HFFc6 (cell line): ENCODE data around the gene PYHIN1. TPM values are rescaled to one million over a fixed set of nuclear protein-coding genes. Genes with fewer than 3 reads are reported as not detected.
A peak's percentile ranks its signal among the peaks of the same experiment; 100 is the strongest.
"Not testable (repeated sequence)": the region's sequence is repeated elsewhere in the genome, so short reads cannot be mapped to it uniquely, and the experiment has no call there.

Source experiments
- DNase-seq: peaks from one replicate; pipeline ENCODE4 v3.0.0-alpha.2; 2018
- H3K27ac Mint-ChIP-seq: 2 replicates; pipeline ENCODE4 v1.8.0; 2020; ENCODE audit warnings: mild to moderate bottlenecking, mixed read lengths
- H3K27me3 Mint-ChIP-seq: 2 replicates; pipeline ENCODE4 v1.8.0; 2021; ENCODE audit warnings: mild to moderate bottlenecking, moderate library complexity, mixed read lengths; ENCODE audit not compliant: insufficient read depth
- H3K36me3 Mint-ChIP-seq: 2 replicates; pipeline ENCODE4 v1.8.0; 2021; ENCODE audit warnings: low read depth, mixed read lengths
- H3K4me1 Mint-ChIP-seq: 2 replicates; pipeline ENCODE4 v1.8.0; 2020; ENCODE audit warnings: low read depth, mixed read lengths
- H3K4me3 Mint-ChIP-seq: 2 replicates; pipeline ENCODE4 v1.8.0; 2020; ENCODE audit warnings: mild to moderate bottlenecking, moderate library complexity, mixed read lengths
- H3K9me3 Mint-ChIP-seq: 2 replicates; pipeline ENCODE4 v1.8.0; 2020; ENCODE audit warnings: mild to moderate bottlenecking, mixed read lengths
- total RNA-seq, 6 experiments: library from RNA; stranded (reverse); fragmentation: NEBNext Ultra II Directional; extraction: Animal tissue kit (Norgen Biotek cat#: 25700); gene quantifications; 2 replicates in 1 of 6; 3 replicates in 5 of 6; pipeline ENCODE4 v1.2.3, GENCODE V29; 2021
- TF ChIP-seq, protein P1 (sequence below): fragments of 200-600 bp; sonication (generic); IDR thresholded peaks from 2 replicates; pipeline ENCODE4 v1.5.0; 2021; ENCODE audit warnings: antibody characterized with exemption, mild to moderate bottlenecking

The PYHIN1 gene
- total RNA-seq, 6 experiments from 2014 or later, result not detected

GRCh38 chr1:159000070-159000409 lies 68.7 kb downstream of the PYHIN1 start:
- DNase-seq, result peak; percentile 29
- Mint-ChIP-seq H3K9me3 (no peaks in the 10 kb centered on the region), H3K27ac (peak overlapping the region; percentile 85), H3K27me3 (peaks cover 3% of the 10 kb centered on the region), H3K4me3 (peak overlapping the region; percentile 88), H3K4me1 (peaks cover 34% of the 10 kb centered on the region), H3K36me3 (no peaks in the 10 kb centered on the region)
- TF ChIP-seq, protein P1, sequence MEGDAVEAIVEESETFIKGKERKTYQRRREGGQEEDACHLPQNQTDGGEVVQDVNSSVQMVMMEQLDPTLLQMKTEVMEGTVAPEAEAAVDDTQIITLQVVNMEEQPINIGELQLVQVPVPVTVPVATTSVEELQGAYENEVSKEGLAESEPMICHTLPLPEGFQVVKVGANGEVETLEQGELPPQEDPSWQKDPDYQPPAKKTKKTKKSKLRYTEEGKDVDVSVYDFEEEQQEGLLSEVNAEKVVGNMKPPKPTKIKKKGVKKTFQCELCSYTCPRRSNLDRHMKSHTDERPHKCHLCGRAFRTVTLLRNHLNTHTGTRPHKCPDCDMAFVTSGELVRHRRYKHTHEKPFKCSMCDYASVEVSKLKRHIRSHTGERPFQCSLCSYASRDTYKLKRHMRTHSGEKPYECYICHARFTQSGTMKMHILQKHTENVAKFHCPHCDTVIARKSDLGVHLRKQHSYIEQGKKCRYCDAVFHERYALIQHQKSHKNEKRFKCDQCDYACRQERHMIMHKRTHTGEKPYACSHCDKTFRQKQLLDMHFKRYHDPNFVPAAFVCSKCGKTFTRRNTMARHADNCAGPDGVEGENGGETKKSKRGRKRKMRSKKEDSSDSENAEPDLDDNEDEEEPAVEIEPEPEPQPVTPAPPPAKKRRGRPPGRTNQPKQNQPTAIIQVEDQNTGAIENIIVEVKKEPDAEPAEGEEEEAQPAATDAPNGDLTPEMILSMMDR, result no peak

DNA sequence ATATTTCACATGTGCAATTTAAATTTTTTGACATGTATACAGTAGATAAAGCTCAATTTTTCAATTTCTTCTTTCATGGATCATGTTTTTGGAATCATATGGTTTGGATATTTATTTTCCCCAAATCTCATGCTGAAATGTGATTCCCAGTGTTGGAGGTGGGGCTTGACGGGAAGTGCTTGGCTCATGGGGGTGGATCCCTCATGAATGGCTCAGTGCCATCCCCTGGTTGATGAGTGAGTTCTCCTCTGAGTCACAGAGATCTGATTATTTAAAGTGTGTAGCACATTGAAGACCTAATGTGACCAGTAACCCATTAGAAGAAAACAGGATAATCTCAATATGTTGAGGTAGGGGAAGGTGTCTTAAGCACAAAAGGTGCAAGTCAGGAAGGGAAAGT lies 69.3 kb downstream of the PYHIN1 start:
- peaks cover 40% of the 10 kb centered on the region for H3K4me1 Mint-ChIP-seq
- peak overlapping the region; percentile 85 for H3K27ac Mint-ChIP-seq
- H3K4me3 Mint-ChIP-seq, result peak overlapping the region; percentile 88
- DNase-seq, result peak; percentile 89
- no peaks in the 10 kb centered on the region for H3K36me3 Mint-ChIP-seq
- H3K27me3 Mint-ChIP-seq, result peaks cover 3% of the 10 kb centered on the region
- TF ChIP-seq, protein P1, result no peak
- H3K9me3 Mint-ChIP-seq, result no peaks in the 10 kb centered on the region

GRCh38 chr1:159005161-159005560 lies 73.8 kb downstream of the PYHIN1 start:
- peak overlapping the region; percentile 43 for H3K27ac Mint-ChIP-seq

GRCh38 chr1:159005676-159006075 lies 74.3 kb downstream of the PYHIN1 start:
- Mint-ChIP-seq H3K4me3 (peak overlapping the region; percentile 12; the same call in 1 of the 2 replicates), H3K27me3 (no peaks in the 10 kb centered on the region; the same call in 1 of the 2 replicates), H3K9me3 (no peaks in the 10 kb centered on the region), H3K4me1 (peaks cover 37% of the 10 kb centered on the region), H3K36me3 (peaks cover 7% of the 10 kb centered on the region), H3K27ac (peak overlapping the region; percentile 43)
- no peak for DNase-seq
- TF ChIP-seq, protein P1, result no peak

More at GRCh38 chr1:159005161-159005560, 73.8 kb downstream of the PYHIN1 start:
- TF ChIP-seq, protein P1, result no peak
- Mint-ChIP-seq H3K36me3 (peaks cover 2% of the 10 kb centered on the region), H3K4me3 (peak overlapping the region; percentile 12; the same call in 1 of the 2 replicates), H3K4me1 (peaks cover 42% of the 10 kb centered on the region), H3K27me3 (no peaks in the 10 kb centered on the region; the same call in 1 of the 2 replicates), H3K9me3 (no peaks in the 10 kb centered on the region)
- DNase-seq, result no peak

DNA sequence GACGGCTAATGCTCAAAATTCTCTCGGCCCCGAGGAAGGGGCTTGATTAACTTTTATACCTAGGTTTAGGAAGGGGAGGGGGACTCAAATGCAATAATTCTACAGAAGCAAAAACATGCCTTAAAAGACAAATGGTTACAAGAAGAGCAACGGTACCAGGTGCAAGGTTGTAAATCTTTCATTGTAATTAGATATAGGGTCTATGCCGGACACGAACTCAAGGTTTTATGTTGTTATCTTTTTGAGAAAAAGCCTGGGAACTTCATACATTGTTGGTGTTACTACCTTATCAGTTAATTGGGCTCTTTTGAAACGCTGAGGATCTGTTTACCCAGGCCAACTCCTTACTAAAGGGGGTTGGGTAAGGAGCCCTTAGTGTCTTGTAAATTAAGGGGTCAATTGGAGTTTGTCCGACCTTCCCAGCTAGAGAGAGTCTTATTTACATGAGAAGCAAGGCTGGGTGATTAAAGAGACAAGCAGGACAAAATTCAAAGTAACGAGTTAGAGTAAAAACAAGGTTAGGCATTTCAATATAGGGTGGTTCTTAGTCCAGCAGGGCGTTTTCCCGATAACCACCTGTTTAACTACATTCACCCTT lies 75.0 kb downstream of the PYHIN1 start:
- Mint-ChIP-seq H3K27ac (peak overlapping the region; percentile 43; the same call in 1 of the 2 replicates), H3K4me1 (peaks cover 33% of the 10 kb centered on the region), H3K36me3 (peaks cover 10% of the 10 kb centered on the region)
- DNase-seq, H3K27me3 Mint-ChIP-seq, H3K4me3 Mint-ChIP-seq, H3K9me3 Mint-ChIP-seq: not testable (repeated sequence)

GRCh38 chr1:159007726-159008125 lies 76.4 kb downstream of the PYHIN1 start:
- peaks cover 45% of the 10 kb centered on the region for H3K4me1 Mint-ChIP-seq
- DNase-seq, result no peak
- H3K9me3 Mint-ChIP-seq, result no peaks in the 10 kb centered on the region
- no peaks in the 10 kb centered on the region; the same call in 1 of the 2 replicates for H3K27me3 Mint-ChIP-seq
- no peak overlapping the region for H3K4me3 Mint-ChIP-seq
- TF ChIP-seq, protein P1, result no peak
- H3K27ac Mint-ChIP-seq, result no peak overlapping the region
- H3K36me3 Mint-ChIP-seq, result peaks cover 15% of the 10 kb centered on the region
